NOMO-1 treated with DMSO at 0.1 percent for 48 hours (cell line): ENCODE data around the gene ESPNL.
"Not testable (repeated sequence)": the region's sequence is repeated elsewhere in the genome, so short reads cannot be mapped to it uniquely, and the experiment has no call there.

ENCODE experiments used
- DNase-seq: peaks from one replicate; lab custom pipeline; 2025; ENCODE audit not compliant: unreplicated experiment; lab: John Stamatoyannopoulos, UW

Gene ESPNL

GRCh38 chr2:238100049-238100820 lies at the start of gene ESPNL:
TSS of gene ESPNL (plus strand) at chr2:238100340. CDS start at chr2:238100420, 80 bp downstream.
- no peak for DNase-seq

- DNase-seq = no peak
Measured at GRCh38 chr2:238053191-238053776, 46.9 kb upstream of the ESPNL start.

GRCh38 chr2:238055841-238056240 lies 44.3 kb upstream of the ESPNL start:
- DNase-seq = no peak

GRCh38 chr2:238057696-238058575 lies 42.2 kb upstream of the ESPNL start:
- not testable (repeated sequence) for DNase-seq

- no peak for DNase-seq
Measured at GRCh38 chr2:238059505-238059904, 40.6 kb upstream of the ESPNL start.

GRCh38 chr2:238060096-238060541 lies 40.0 kb upstream of the ESPNL start:
- DNase-seq = no peak

- DNase-seq = peak; percentile 93
Measured at GRCh38 chr2:238060542-238061314, 39.4 kb upstream of the ESPNL start, which contains the start of gene SCLY. TSS of gene SCLY (plus strand) at chr2:238061001. CDS start at chr2:238061055, 54 bp downstream.

- DNase-seq = peak; percentile 20
Measured at GRCh38 chr2:238061315-238062202, 38.6 kb upstream of the ESPNL start.

- no peak for DNase-seq
Measured at GRCh38 chr2:238063414-238064189, 36.5 kb upstream of the ESPNL start.

- no peak for DNase-seq
Measured at GRCh38 chr2:238064376-238064775, 35.8 kb upstream of the ESPNL start.

- DNase-seq = no peak
Measured at GRCh38 chr2:238065071-238065846, 34.9 kb upstream of the ESPNL start.

- DNase-seq = no peak
Measured at GRCh38 chr2:238066218-238066617, 33.9 kb upstream of the ESPNL start.

- DNase-seq = not testable (repeated sequence)
Measured at GRCh38 chr2:238066718-238067117, 33.4 kb upstream of the ESPNL start.

GRCh38 chr2:238067939-238068338 lies 32.2 kb upstream of the ESPNL start:
- no peak for DNase-seq

GRCh38 chr2:238069021-238069709 lies 31.0 kb upstream of the ESPNL start:
- no peak for DNase-seq

GRCh38 chr2:238069877-238070276 lies 30.3 kb upstream of the ESPNL start:
- DNase-seq = no peak

GRCh38 chr2:238075397-238075796 lies 24.7 kb upstream of the ESPNL start:
- DNase-seq = no peak

GRCh38 chr2:238077292-238077691 lies 22.8 kb upstream of the ESPNL start:
- DNase-seq = no peak
